GM11168 (cell line): ENCODE data around the gene LETM1.

ENCODE experiments used
- in situ Hi-C: fragments of 300-500 bp; cut with MboI; formaldehyde crosslinking; loops from one replicate; pipeline ENCODE4 v1.12.0; 2022; ENCODE audit warnings: low sequenced_read_pairs; ENCODE audit not compliant: unreplicated experiment

Gene LETM1

DNA sequence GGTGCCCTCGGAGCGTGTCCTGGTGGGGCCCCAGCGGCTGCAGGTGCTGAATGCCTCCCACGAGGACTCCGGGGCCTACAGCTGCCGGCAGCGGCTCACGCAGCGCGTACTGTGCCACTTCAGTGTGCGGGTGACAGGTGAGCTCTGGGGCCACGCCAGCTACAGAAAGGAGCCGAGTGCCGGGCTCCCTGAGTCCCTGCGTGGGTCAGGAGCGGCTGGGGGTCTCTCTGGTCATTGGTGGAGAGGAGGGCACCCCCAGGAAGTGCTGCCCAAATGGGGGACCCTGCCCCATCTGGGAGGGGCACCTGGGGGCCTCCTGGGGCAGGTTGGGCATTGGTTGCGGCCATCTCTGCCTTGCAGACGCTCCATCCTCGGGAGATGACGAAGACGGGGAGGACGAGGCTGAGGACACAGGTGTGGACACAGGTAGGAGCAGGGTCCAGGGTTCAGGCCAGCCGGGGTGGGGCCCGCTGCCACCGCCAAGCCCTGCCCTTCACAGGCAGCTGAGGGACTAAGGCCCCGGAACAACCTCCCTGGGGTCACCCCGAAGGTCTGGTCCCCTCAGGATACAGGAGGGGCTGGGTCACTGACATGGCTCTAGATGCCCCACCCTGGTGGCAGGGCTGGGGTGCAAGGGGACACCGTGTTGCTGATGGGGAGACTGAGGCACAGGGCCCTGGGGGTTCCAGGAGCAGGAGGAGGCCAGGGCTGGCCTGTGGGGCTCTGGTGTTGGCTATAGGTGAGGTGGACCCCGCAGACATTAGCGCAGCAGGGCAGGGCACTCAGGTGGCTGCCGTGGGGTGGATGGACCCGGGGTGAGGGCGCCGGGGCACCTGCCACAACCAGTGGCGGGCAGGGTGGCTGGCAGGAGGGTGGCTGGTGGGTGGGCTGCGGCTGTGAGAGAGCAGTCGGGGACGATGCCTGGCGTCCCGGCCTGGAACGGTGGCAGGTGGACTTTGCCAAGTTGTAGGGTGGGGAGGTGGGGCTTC, 56.3 kb downstream of the LETM1 start:
- in situ Hi-C loops = no loop called here

DNA sequence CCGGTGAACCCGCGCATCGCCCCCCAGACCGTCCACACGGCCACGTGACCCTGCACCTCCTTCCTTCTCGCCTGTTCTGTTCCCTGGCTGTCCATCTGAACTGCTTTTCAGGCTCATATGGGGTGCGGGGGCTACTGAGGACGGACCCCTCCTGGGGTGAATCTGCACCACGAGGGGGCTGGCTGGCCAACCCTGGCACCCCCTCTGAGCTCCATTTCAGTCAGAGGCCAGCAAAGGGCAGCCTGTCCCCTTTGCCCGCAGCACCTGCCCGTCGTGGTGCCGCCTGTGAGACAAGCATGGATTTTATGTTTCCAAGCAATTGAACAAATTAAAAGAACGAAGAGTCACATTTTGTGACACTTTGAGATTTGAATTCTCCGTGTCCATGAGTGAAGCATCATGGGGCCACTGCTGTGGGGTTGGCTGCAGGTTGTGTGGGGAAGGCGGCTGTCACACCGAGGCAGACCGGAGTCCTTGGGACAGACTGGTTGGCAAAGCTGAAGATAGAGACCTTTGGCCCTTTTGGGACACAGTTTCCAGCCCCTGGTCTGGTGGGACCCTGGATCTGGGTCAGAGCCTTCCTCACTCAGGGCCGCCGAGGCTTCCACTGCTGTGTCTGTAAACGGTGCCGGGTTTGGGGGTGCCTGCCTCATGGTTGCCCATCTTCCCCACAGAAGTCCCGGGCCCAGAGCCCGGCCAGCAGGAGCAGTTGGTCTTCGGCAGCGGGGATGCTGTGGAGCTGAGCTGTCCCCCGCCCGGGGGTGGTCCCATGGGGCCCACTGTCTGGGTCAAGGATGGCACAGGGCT, 57.2 kb downstream of the LETM1 start:
- in situ Hi-C loops = no loop called here

DNA sequence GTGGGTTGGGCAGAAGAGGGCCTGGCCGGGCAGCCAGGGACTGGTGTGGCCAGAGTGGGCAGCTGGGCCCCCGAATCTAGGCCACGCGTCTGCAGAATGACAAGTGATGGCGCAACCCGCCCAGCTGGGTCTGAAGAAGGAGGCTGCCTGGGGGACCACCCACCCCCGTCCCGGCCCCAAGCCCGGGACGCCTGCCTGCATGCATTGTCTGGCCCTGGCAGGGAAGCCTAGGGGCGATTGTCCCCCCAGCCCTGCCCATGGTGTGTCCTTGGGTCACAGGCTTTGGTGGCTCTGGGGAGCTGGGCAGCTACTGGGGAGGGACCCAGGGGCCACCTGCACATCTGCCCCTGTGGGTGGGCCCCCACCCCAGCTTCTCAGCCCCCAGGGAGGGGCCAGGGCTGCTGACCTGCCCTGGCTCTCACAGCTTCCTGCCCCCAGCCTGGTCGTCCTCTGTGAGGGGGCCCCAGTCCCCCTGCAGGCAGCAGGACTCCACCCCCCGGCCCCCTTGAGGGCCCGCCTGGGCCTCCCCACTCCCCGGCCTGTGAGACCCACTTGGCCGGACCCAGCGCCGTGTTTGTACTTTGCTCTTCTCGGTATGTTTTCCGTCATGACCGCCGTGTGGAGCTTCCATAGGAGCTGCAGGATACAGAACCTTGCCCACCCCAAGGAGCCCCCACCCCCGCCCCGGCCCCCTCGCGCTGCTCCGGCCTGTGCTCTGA, 57.9 kb downstream of the LETM1 start:
- in situ Hi-C loops = no loop called here

DNA sequence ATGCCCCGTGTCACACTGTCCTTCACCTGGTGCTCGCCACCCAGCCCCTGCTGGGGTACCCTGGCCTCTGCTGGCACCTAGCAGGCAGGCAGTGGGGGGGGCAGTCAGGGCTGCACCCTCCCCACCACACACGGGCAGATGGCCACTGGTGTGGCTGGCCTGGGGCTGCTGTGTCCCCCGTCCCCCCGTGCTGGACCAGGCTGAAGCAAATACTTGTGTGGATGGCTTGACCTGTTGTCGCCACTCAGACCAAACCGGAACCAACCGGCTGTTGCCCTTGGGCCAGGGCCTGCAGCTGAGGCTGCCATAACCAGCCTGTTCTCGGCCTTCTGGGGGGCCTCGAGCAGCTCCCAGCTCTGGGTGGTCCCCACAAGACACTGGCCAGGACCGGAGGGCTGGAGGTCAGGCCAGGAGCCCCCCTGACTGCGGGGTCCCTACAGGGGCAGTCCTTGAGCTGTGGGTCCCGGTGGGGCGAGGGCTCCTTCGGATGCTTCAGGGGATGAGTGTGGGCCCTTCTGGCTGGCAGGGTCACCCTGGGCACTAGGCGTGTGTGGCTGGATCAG, 58.6 kb downstream of the LETM1 start:
- in situ Hi-C loops = no loop called here

DNA sequence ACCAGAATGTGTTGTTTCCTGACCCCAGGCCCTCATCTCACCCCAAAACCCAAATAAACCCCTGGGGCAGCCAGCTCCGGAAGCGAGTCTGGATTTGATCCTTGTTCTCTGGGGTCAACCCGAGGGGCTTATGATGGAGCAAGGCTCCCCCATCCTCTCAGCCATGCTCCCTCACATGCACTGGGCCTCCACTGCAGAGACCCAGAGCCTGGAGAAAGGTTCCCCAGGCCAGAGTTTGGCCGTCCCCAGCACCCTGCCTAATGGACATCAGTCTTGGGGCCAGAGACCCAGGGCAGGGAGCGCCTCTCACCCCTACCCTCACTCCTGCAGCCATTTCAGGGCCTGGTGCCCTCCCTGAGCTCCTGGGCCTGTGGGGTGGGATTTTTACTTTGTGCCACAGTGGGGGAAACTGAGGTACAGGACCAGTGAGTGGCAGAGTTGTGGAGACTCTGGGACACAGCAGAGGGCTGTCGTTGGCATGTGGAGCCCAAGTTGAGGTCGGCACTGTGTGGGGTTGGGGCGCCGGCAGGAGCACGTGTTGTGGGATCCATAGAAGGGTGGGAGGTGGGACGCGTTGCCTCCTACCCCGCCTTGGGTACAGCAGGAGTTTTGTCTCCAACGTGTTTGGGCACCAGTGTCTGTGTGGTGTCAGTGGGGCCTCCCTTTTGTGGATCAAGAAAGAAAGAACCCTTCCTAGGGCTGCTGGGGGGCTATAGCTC, 59.3 kb downstream of the LETM1 start:
- in situ Hi-C loops = no loop called here

DNA sequence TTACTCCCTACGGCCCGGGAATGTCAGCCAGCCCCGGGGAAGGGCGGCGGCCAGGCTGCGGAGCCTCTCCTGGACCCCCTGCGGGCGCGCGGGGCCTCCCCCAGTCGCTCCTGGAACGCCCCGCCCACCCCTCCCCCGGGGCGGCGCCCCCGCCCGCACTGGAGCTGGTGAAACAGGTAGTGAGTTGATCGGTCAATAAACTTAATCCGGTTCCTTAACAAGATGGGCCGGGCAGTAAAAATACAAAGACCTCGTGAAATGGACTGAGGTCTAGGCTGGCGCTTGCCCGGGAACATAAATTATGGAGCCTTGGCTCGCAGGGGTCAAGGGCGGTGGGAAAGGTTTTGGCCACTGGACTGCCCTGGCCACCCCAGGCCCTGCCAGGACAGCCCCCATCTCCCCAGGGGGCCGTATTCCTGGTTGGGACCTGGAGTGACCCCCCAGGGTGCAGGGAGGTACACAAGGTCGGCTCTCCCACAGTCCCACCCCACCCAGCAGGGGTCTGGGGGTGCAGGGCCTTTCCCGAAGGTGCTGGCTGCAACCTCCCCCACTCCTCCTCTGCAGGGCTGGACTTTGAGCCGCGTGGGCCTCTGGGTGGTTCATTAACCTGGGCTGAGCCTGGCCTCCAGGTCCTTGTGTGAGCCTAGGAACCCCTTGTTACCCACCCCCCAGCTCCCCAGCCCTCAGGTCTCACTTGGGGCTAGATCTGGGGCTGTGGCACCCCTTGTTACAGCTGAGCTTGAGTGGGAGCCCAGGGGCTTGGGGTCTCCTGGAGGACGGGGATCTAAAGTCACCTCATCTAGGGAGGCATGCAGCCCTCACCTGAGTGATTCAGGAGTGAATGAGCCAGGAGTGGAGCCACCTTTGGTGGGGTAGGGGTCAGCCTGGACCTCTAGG, 60.4 kb downstream of the LETM1 start:
- in situ Hi-C loops = no loop called here

DNA sequence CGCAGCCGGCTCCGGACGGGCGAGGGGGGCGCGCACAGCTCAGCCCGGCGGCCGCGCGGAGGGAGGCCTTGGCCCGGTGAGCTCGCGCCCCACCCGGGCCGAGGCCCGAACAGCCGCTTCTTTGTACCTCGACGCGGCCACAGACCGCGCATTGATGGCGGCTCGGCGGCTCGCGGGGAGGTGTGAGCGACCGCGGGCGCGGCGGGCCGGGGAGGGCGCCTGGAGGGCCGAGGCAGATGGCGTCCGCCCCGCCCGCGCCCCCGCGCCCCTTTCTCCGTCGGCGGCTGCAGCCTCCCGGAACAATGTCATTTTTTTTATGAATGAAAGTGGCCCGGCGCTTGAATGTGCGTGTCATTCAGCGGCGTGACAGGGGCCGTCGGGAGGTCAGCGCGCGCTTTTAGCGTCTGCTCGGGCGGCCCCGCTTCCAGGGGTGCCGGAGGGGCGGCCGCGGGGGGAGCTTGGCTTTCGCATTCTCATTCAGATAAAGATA, 61.1 kb downstream of the LETM1 start:
- in situ Hi-C loops = no loop called here

DNA sequence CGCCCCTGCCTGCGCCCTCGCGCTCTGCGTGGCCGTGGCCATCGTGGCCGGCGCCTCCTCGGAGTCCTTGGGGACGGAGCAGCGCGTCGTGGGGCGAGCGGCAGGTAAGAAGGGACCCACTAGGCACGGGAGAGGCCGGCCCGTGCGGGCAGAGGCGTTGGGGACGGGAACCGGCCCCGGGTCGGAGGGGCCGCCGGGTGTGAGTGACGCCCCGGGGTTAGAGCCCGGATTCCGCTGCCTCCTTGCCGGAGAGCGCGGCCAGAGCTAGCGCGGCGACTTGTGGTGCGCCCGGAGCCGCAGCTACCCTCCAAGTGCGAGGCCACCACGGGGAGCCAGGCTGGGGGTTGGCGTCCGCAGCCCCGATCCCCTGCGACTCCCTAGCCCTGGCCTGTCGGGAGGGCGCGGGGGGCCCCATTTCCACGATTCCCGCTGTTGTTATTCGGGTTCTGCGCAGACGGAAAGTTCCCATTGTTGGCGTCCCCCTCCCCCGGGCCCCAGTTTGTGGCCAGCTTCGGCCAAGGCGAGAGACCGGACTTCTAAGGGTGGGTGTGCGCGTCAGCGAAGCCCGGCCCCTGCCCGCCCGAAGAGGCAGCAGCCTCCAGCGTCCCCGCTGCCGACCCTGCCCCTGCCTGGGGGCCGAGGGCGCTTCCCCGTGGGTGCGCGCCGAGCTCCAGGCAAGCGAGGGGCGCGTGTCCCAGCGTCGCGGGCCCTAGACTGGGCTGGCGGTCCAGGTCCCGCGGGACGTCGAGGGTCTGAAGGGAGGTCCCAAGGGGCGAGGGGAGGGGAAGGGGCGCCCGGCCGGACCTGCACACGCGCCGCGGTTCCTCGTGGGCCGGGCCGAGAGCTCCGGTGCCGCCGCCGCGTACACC, 61.8 kb downstream of the LETM1 start:
- in situ Hi-C loops = no loop called here

DNA sequence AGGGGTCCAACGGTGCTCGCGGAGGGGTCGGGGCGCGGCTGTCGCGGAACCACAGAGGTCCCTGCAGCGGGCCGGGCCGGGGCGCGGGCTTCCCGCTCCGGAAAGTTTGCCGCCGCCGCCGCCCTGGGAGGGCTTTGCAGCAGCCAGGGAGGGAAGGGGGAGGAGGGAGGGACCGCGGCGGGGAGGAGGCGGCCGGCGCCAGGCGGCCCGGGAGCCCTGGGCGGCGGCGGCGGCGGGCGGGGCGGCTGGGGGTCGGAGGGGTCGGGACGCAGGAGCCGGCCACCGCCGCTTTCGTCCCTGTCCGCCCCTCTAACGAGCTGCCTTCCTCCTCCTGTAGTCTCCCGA, 62.5 kb downstream of the LETM1 start:
- in situ Hi-C loops = no loop called here

DNA sequence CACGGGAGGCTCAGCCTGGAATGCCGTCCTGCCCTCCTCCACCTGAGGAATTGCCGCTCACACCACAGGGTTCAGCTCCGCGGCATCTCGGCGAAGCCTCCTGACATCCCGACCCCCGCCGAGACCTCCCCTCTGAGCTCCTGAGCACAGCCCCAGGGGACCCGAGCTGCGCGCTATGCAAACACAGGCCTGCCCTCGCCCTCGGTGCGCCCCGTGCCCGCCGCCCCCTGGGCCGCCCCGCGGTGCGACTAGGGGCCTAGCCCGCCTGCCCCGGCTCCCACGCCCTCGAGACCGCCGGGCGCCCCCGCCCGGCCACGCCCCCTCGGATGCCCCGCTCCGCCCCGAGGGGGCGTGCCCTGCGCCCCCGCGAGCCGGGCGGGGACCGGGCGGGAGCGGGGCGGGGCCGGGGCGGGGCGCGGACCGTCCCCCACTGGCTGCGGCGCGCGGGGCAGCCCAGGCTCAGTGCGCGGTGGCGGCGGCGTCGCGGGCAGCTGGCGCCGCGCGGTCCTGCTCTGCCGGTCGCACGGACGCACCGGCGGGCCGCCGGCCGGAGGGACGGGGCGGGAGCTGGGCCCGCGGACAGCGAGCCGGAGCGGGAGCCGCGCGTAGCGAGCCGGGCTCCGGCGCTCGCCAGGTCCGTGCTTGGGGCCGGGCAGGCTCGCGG, 63.0 kb downstream of the LETM1 start, which contains the start of gene FGFR3:
TSS of gene FGFR3 (plus strand) at position 462 of the 664 bp plus-strand sequence. CDS start 642 bp downstream, outside the sequence.
- in situ Hi-C loops = no loop called here

DNA sequence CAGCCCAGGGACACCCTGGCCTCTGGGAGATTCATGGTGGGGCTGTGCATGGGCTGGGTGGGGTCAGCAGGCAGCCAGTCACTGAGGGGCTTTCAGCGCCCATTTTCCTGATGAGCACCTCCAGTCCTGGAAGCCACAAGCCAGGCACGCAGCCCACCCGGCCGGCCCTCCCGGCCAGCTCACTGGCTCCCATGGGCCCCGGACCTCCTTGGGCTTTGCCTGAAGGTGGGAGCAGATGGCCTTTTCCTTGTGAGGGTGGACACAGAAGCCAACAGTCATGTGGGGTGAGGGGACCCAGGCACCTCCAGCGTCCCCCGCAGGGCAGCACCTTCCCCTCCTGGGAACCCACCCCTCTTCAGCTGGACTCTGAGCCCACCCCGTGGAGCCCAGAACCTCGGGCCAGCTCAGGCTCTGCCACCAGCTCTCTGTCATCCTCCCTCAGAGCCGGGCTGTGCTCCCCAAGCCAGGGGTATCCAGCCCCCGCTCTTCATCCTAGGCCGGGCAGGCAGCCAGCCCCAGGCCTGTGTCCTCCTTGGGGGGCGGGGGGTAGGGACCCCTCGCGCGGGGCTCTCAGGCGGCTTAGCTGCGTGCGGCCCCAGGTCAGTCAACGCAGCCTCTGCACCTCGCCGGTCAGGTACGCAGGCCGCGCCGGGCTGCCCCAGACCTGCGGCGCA, 63.7 kb downstream of the LETM1 start:
- in situ Hi-C loops = no loop called here

DNA sequence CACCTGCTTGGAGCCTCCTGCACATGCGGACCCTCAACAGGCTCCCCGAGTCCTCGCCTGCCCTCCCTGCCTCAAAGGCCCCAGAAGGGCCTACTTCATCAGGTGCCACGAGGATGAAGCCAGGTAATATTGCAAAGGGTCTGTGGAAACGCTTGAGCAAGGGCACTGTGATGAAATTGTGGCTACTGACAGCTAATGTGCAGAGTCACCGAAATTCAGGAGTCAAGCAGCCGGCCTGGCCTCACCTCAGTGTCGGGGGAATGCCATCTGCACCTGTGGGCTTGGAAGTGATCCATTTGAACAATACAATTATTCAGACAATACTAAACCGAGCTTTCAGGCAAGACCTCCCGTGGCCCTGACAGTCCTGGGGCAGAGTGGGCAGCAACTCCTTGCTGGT, 66.0 kb downstream of the LETM1 start:
- in situ Hi-C loops = no loop called here

DNA sequence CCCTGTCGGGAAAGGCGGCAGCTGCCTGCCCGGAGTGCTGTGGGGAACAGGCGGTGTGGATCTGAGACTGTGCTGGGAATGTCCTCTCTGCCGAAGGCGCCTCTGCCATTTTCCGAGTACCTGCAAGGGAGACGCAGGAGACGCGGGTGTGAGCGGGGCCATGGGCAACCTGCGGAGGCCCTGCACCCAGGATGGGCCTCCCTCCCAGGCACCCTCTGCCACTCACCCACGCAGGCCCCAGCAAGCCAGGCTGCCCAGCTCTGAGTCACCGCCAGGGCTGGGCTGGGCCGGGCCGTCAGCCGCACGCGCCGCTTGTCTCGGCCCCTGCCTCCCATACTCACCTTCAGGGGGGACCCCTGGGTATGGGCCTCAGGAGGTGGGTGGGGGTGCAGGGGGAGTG, 66.4 kb downstream of the LETM1 start:
- in situ Hi-C loops = no loop called here

DNA sequence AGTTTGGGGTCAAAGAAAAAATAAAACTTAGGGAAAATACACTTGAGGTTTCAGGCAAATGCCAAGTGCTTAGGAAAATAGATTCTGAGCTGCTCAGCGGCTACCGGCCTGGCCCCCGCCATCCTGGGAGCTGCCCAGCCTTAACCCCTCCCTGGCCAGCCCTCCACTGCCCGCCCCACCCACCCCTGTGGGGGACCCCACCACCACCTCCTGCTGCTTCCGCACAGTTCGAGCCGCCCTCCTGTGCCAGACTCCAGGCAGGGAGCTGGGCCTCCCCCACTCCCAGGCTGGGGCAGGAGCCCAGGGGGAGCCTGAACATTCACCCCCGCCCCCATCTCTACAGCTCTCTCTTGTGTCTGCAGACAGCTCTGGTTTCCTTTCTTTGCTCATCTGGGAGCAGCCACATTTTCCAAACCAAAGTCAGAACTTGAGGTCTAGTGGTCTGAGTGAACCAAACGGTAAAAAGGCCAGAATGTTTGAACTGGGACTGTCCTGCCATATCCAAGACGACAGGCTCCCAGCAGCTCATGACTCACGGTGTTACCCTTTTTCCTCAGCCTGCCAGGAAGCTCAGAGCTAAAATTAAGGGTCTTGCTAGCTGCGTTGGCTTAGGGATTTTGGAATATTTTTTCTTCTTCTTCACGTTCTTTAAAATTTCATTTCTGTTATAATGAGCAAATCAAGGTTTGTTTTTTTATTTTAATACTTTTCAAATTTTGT, 67.5 kb downstream of the LETM1 start:
- in situ Hi-C loops = no loop called here

DNA sequence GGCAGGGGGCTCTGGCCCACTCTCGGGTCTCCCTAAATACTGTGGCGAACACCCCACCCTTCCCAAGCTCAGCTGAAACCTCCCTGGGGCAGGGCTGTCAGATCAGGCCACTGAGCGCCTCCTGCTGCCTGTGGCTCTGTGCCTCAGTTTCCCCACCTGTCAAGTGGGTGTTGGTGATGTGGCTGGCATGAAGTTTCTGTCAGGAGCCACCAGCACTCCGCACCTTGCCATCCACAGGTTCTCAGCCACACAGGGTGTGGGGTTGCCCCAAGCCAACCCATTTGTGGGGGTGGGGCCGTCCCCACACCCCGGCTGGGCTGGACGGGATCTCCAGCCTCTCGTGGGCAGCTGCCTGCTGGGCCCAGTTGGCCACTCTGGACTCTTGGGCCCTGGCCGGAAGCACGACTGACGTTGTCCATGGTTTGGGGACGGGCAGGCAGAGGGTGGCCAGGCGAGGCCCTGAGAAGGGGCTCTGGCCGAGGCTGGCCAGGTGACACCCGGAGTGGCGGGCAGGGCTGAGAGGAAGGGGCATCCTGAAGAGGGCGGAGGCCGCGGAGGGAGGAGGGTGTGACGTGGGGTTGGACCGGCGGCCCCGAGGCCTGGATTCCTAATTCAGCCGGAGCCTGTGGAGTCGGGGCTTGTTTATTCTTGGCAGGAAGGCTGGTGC, 68.4 kb downstream of the LETM1 start:
- in situ Hi-C loops = no loop called here
